Cortex of kidney (tissue), 1 donor: Measurements from ENCODE around the gene NUP188.

Experiments used
- DNase-seq: peaks from one replicate; lab custom pipeline; 2025; lab: John Stamatoyannopoulos, UW

Gene NUP188

DNA sequence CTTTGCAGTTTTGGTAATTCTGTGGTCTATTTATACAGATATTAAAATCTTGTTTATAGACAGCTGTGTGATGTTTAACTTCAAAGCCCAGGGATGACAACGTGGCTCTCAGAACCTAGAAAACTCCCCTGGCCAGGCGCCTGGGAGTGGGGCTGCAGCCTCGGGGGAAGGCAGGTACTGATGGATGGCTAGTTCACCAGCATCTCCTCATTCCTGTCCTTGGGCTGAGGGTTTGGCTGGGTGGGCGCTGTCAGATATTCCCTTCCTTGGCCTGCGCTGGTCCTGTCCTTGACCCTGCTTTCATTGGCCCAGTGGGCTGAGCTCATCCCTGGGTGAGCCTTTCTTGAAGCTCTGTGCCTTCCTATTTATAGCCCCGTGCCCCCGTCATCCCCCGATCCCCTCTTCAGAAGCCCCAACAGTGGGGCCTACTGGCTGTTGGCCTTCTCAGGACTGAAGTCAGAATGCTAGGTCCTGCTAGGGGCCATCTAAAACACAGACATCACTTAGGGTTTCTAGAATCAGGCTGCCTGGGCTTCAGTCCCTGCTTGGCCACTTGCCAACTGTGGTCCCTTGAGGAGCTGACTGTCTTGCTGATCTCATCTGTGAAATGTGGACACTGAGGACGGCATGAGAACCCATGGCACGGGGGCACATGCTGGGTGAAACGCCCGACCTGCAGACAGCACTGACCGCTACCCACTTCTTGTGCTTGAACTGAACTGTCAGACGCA, 59.7 kb downstream of the NUP188 start:
- DNase-seq: no peak

DNA sequence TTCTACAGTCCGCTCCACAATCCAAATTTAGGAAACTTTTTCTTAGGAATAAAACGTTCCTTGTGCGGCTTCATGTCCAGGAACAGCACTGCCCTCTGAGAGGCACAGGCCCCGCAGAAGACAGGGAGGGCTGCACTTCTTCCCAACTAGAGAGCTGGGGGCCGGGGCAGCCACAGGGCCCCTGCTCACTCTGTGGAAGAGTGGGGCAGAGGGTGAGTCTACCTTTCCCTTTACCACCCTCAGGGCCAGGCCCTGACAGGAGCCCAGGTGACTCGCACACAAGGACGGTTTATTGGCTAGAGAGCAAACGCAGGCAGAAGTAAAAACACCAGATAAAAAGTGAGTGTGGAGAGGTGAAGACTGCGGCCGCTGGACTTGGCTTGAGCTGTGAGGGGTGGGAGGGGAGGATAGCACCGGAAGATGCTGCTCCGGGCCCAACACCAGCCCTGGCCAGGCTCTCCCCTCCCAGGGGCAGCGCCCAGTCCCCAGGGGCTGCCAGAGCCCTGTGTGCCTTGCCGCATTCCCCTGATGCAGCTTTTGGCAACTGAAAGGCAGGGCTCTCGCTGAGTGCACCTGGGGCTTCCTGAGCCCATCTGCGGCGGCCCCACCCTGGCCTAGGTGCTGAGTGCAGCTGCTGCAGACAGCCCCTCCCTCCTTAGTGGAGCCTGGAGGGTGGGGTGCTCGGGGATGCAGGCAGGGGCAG, 60.4 kb downstream of the NUP188 start:
- no peak for DNase-seq

DNA sequence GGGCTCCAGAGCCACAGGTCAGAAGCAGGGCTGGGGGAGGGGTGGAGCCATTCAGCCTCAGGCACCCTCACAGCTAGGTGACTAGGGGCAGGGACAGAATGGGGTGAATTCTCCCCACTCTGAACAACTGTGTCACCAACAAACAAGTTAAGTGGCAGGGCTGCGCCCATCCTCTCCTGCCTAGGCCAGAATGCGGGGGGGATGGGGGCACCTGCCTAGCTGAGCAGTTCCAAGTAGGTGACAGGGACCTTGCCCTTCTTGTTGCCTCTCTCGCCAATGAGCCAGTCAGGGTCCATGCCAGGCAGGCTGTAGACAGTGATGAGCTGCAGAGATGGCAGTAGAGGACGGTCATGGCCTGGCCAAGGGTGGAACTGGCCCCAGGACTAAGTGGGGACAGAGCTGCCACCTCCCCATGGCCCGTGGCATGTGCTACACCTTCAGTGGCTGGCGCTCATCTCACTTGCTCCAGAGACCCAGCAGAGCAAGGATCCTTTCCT, 61.0 kb downstream of the NUP188 start:
- no peak for DNase-seq

DNA sequence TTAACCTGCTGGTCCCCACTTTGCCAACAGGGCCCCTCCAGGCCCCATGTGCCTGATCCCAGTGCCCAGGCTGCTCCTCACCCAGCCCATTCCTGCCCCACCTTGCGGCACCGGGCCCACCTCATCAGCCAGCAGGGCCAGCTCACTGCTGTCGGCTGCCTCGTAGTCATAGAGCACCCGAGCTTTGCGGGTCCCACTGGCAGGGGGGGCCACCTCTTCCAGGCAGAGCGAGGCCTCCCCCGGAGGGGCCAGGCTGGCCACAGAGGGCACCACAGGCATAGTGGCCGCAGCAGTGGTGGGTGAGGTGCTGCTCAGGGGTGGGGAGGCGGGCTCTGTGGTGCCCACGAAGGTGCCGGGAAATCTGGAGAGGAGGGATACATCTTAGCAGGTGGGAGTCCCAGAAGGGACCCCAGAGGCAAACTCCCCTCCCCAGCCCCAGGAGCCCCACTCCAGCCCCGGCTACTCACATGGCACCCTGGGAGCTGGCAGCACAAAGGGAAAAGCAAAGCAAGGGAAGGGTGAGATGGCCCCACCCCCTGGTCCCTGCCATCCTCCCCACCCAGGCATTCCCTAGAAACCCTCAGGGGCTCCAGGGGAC, 61.6 kb downstream of the NUP188 start:
- no peak for DNase-seq

DNA sequence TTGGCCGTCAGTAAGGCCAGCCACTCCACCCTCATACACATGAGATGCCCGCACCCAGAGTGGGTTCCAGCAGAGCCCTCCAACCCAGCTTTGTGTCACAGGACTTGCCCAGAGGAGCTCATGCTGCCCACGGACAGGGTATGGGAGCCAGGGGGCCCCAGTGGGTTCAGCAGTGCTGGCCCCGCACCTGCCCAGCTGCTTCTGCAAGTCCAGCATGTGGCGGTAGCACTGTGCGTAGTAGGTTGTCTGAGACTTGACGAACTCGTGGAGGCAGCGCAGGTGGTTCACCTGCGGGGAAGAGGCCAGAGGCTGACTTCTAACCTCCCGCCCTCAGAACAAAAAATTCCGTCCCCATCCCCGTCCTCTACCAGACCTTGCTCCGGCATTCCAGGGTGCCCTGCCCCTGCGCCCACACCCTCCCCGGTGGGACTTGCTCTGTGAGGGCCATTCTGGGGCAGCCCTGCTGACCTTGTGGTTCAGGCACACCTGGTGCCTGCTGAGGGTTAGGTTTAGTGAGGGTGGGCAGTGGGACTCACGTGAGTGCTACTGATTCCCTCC, 62.2 kb downstream of the NUP188 start:
- DNase-seq: no peak

DNA sequence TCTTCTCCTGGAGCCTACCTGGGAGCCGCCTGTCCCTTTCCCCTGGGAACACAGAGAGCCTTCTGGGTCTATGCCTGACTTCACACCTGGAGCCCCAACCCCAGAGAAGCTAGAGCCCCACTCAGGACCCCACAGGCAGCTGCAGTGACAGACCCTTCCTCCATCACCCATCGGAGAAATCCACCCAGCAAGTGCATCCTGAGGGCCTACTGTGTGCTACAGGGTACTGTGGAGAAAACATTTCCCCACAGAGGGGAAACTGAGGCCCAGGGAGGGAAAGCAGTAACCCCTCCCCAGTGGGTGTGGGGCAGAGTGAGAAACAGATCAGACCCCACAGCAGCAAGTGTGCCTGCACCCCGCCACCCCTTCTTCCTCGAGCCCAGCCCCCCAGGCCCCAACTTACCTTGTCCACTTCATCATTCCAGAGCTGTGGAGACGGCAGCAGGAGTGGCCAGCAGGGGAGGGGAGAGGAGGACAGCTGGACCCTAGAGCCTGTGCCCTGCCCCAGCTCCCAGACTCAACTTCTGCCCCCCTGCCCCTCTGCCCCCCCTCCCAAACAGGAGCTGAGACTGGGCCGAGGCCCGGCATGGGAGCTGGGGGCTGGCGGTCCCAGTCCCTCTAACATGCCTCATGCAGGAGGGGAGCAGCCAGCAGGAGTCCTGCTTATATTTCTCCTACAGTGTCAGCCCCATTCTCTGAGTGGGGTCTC, 62.9 kb downstream of the NUP188 start:
- DNase-seq: no peak

DNA sequence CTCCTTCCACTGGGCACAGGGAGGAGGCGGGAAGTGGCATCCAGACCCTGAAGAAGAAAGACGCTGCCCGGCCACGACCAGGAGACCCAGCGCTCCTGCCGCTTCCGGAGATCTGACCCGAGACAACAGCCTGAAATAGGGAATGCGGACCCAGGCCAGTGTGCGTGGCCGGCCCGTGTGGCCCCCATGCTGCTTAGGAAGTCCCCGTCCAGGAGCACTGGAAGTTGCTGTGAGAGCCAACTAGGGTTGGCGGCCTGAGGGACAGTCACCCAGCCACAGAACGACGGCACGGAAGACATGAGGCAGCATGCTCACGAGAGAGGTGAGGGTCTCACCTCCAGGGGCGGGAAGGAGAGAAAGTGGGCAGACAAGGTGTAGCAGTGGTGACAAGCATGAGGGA, 63.7 kb downstream of the NUP188 start:
- DNase-seq: no peak

DNA sequence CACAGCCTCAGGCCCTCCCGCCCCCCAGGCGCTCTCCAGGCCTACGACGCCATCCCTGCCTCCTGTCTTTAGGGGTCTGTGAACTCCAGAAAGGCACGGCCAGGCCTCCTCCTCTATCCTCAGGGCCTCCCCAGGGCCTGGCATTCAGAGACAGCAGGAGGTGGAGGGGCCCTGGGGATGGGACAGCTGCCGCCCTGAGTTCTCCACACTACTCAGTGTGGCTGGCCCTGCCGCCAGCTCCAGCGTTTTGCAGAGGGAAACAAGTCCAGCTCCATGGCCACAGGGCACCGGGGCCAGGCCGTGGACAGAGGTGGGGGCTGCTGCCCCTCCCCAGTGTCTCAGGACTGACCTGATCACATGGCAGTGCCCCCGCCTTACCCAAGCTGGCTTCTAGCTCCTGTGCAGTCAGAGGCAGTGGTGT, 64.3 kb downstream of the NUP188 start:
- no peak for DNase-seq

DNA sequence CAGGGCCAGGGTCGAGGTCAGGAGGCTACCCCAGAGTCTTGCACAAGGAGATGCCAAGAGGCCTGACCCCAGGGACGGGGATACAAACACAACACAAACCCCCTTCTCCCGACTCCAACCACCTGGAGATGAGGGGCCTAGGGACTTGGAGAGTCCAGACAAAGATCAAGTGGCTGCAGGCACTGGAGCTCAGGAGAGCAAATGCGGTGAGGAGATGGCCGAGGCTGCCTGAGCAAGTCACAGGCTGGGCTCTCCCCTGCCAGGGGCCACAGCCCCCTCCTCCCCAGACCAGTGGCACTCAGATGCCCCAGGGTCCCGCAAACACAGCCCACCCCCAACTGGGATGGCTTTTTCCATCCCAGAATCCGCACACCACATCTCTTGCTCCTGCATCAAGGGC, 64.8 kb downstream of the NUP188 start:
- DNase-seq: no peak

DNA sequence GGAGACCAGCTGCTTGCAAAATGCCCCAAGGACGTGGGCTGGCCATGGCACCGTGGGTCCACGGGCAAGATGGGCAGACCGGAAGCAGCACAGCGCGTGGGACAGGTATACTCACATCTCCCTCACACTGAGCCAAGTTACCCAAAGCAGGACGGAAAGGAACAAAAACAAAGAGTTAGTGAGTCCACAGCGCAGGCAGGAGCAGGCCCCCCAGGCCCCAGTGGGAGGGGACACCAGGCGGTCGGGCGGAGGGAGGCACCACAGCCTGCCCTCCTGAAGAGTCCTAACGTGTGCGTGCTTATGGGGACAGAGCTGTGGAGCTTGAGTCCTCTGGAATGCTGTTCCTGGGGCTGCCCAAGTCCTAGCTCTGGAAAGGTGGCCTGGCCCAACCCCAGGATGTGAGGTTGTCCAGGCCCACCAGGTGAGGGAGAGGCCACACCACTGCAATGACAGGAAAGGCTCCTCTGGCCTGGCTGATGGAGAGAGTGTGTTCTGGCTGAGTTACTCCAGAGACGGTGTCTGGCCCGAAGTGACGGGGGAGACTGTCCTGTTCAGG, 65.5 kb downstream of the NUP188 start:
- DNase-seq: no peak

DNA sequence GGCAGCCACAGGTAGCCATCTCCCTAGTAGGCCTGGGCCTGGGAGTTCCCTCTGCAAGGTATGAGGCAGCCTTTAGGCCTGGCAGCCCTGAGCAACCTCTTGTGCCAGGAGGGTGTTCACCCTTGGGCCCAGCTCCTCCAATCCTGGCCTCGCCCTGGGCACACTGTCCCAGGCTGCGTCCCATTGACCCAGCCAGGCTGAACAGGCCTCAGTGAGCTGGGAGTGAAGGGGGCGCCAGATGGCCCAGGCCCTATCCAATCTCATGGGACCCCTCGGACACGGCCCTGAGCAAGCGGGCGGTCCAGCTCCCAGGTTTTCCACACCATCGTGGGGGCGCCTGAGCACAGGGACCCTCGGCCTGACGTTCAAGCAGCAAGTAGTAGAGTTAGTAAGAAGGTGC, 66.2 kb downstream of the NUP188 start:
- no peak for DNase-seq

DNA sequence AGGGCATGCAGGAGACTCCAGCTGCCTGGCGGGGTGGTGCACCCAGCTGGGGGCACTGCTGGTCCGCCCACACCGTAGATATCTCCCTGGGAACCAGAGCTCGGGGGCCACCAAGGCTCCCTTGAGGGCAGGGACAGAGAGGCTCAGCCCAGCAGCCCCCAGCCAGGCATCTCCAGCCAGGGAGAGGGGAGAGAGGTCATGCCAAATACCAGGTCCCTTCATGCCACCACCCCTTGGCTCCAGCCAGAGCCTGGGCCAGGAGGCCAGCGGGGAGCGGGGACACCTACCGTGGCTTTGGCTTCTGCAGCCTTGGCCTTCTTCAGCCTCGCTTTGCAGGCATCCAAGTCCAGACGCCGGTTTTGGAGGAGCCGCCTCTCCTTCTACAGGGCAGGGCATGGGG, 66.6 kb downstream of the NUP188 start:
- DNase-seq: no peak

DNA sequence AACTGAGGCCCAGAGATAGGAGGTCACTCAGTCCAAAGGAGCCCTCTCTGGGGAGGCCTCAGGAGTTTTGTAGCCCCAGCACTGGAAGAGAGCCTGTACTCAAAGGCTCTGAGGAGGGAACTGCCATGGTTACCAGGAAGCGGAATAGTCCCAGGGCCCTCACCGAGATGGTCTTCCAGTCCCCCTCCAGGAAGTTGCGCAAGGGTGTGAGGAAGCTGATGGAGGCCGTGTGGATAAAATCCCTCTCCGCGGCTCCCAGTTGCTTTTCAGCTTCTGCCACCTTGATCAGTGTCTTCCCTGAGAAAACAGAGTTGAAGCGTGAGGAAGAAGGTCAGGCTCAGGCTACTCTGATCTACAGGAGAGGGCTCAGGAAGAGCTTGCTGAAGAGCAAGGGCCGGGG, 67.1 kb downstream of the NUP188 start:
- DNase-seq: no peak

DNA sequence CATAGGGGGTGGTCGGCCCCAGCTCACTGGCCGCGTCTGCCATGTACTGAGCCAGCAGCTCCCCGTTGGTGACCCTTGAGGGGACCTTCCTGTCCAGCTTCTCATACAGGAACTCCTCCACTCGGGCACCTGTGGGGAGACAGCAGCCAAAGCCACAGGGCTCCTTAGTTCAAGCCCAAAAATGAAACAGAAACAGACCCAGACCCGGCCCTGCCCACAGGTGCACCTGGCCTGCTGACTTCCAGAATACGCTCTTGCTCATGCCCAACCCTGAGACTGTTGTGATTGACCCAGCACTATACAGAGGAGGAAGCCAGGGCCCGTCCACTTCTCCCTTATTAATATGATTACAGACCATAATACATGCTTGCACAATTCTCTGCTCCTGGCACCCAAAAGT, 73.6 kb downstream of the NUP188 start:
- DNase-seq: no peak

DNA sequence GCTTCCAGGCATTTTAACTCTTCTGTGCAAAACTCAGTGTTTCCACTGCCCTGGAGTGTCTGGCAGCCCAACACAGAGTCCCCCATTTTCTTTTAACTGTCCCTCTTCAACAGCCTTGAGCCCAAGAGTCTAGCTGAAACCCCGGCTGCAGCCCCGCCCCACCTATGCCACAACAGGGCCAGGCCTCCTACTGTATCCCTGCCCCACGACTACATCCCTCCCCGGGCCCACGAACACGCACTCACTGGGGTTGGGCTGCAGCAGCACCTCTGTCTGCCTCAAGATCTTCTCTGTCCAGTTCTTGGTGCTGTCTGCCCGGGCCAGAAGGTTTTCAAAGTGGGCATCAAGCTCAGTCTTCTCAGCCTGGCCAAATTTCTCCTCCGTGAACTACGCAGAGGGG, 74.5 kb downstream of the NUP188 start:
- no peak for DNase-seq

DNA sequence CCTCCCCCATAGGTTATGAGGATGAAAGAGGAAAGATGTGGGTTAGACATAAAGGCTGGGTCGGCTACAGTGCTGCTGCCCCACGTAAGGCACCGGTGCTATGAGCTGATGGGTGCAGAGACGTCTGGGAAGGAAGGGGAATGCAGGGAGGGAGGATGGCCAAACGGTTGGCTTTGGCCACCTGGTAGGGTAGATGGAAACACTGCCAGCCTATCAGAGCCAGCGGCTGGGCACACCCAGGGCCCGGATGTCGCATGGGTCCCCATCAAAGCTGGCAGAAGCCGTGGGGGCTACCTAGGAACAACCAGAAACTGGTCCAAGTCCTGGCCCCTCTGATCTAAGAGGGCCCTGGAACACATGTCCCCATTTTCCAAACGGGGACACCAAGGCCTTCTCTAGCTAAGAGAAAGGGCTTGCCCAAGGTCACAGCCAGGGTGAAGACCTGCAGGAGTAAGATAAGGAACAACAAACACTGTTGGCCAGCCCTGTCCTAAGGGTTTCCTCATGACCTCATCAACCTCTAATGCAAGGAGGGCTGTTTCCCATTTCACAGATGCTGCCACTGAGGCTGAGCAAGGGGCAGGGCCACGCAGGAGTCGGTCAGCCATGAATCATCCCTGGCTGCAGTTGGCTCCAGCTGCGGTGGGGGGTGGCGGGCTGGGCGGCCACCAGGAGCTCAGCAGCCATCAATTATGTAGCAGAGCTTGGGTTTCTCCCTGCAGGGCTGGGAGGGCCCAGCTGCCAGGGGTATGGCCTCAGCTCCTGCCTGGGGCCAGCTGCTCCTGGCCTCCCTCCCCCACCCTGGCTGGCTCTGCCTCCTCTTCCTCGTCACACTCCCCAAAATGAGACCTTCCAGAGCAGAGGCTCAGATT, 75.8 kb downstream of the NUP188 start:
- no peak for DNase-seq

DNA sequence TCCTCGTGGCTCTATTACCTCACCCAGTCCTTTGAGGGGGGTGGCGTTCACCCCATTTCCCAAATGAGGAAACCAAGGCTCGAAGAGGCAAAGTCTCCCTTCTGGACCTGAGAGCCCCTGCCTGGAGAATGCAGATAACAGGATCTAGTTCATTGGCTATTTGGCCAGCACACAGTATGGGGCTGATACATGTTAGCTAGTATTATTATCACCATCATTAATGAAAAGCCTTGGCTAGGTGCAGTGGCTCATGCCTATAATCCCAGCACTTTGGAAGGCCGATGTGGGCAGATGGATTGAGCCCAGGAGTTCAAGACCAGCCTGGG, 76.4 kb downstream of the NUP188 start:
- DNase-seq: no peak

DNA sequence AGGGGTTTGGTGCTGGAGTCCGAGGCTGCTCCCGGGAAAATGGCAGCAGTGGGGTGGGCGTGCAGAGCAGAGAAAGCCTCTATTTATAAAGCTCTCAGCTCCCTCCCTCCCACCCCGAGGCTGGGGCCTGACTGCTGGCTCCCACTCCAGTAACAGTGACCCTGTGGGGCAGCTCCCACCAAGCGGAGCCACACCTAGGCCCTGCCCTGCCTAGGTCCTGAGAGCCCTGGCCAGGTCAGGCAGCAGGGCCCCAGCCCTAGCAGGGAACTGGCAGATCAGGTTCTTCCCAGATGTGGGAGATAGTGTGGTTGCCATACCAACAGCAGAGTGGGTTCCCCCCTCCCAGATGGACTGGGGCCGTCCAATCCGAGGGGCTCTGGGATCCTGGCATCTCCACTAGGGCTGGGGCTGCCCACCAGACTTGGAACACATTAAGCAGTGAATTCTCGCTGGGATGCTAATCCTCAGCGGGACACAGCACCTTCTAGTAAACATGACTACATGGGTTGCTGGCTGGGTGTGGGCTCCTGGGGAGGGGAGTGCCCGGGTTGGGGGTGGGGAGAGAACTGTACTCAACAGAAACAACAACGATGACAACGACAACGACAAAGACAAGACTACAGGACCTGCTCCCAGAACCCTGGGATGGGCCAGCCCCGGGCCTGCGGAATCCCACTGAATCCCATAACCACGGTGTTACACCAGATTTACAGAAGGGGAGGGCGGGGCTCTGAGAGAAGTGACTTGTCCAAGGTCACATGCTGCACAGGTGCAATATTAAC, 79.1 kb downstream of the NUP188 start:
- no peak for DNase-seq

DNA sequence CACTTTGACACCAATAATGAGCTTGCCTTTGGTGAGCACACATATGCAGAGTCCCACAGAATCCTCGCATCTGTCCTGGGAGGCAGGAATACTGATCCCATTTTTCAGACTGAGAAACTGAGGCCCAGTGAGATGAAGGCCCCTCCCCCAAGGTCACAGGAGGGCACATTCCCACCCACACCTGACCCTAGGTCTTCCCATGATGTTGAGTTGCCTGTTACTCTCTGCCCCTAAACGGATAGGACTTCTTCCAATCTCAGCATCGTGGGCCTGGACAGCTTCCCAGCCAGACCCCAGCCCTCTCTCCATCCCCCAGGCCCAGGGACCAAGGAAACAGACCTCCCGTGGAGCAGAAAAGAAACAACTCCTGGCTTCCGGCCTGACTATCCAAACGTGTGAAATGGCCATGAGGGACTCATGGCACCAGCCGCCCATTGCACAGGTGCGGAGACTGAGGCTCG, 79.8 kb downstream of the NUP188 start:
- DNase-seq: no peak

DNA sequence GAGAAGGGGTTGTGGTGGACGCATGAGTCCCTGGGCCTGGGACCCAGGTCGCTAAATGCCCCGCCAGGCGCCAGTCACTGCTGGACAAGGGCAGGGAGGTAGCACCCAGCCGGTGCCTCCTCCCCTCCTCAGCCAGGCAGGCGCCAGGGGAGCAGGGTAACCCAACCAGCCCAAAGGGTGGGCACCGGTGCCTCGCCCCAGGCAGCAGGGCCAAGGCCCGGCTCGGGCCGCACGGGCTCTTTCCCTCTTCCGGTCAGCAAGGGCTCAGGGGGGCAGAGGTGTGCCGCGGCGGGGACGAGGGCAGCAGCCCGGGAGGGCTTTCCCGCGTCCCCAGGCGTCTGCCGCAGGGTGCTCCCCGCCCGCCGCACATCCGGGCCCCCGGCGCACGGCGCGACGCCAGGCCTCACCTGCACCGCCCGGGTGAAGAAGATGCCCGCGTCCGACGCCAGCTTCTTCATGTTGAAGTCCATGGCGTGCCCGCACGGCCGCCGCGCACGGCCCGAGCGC, 80.2 kb downstream of the NUP188 start:
- no peak for DNase-seq
